Common myeloid progenitor, CD34-positive (primary cell): ENCODE data around the gene RAD9A.

Experiments used
- CTCF ChIA-PET: fragments of 350-600 bp; sonication (Branson Sonifier 250); formaldehyde crosslinking; loops from one replicate; lab custom pipeline; 2021; ENCODE audit warnings: antibody characterized with exemption; lab: Charles Lee
- POLR2A ChIA-PET: fragments of 350-600 bp; sonication (Branson Sonifier 250); formaldehyde crosslinking; loops from one replicate; lab custom pipeline; 2021; ENCODE audit warnings: antibody characterized with exemption; lab: Charles Lee
- DNase-seq, 3 donors: peaks; one replicate each; pipeline versions ENCODE4 v3.0.0 to v3.0.0-alpha.2; 2013
- H3K27ac ChIP-seq, 2 experiments: 1 replicate in 1 of 2; 2 replicates in 1 of 2; pipeline ENCODE4 v1.7.0; 2013; ENCODE audit warnings: inconsistent platforms in 2 of 2, low read length in 2 of 2, mild to moderate bottlenecking in 2 of 2, low read depth in 1 of 2, moderate library complexity in 1 of 2; ENCODE audit not compliant: severe bottlenecking in 2 of 2, insufficient read depth in 1 of 2, poor library complexity in 1 of 2
- H3K27me3 ChIP-seq, 5 experiments: replicated peaks in 2 of 5; 1 replicate in 3 of 5; 2 replicates in 2 of 5; pipeline versions ENCODE4 v1.6.1 to v1.7.0; 2013; ENCODE audit warnings: low read length in 4 of 5, mild to moderate bottlenecking in 2 of 5, moderate library complexity in 2 of 5, inconsistent platforms in 1 of 5; ENCODE audit not compliant: insufficient read depth in 5 of 5, control insufficient read depth in 4 of 5
- H3K36me3 ChIP-seq, 4 experiments: 1 replicate in 2 of 4; 2 replicates in 2 of 4; pipeline versions ENCODE4 v1.6.1 to v1.7.0; 2013; ENCODE audit warnings: low read length in 3 of 4, control low read depth in 1 of 4, mild to moderate bottlenecking in 1 of 4; ENCODE audit not compliant: control insufficient read depth in 4 of 4, insufficient read depth in 4 of 4
- H3K4me1 ChIP-seq, 4 experiments: 1 replicate in 3 of 4; 2 replicates in 1 of 4; pipeline versions ENCODE4 v1.6.1 to v1.7.1; 2013; ENCODE audit warnings: low read length in 3 of 4, mild to moderate bottlenecking in 3 of 4, control low read depth in 1 of 4, inconsistent platforms in 1 of 4, moderate library complexity in 1 of 4; ENCODE audit not compliant: control insufficient read depth in 4 of 4, insufficient read depth in 4 of 4; ENCODE audit errors: control extremely low read depth in 1 of 4
- H3K4me3 ChIP-seq, 7 experiments: 1 replicate in 4 of 7; 2 replicates in 3 of 7; pipeline versions ENCODE4 v1.5.1 to v1.7.0; 2013; ENCODE audit warnings: mild to moderate bottlenecking in 7 of 7, low read length in 6 of 7, moderate library complexity in 6 of 7, inconsistent platforms in 2 of 7, low read depth in 2 of 7, control low read depth in 1 of 7; ENCODE audit not compliant: insufficient read depth in 4 of 7, control insufficient read depth in 1 of 7; ENCODE audit errors: extremely low read depth in 1 of 7
- H3K9me3 ChIP-seq, 5 experiments: 1 replicate in 4 of 5; 2 replicates in 1 of 5; pipeline versions ENCODE4 v1.6.1 to v1.7.1; 2013; ENCODE audit warnings: low read length in 4 of 5, mild to moderate bottlenecking in 2 of 5, inconsistent platforms in 1 of 5, low read depth in 1 of 5, moderate library complexity in 1 of 5; ENCODE audit not compliant: control insufficient read depth in 4 of 5, insufficient read depth in 2 of 5; ENCODE audit errors: control extremely low read depth in 1 of 5
- WGBS: methylation state at CpG from one replicate; pipeline ENCODE4 v1.1.5; 2013; ENCODE audit not compliant: insufficient coverage; 5-methylcytosine and 5-hydroxymethylcytosine counted together

Gene RAD9A

GRCh38 chr11:67434395-67434881, 42.7 kb downstream of the RAD9A start:
- peak overlapping the region in 1 of 2 experiments; percentile 70 for H3K27ac ChIP-seq

GRCh38 chr11:67435031-67435726, 43.4 kb downstream of the RAD9A start:
- WGBS = 82% methylated on average over 17 of the region's 26 CpGs
- CTCF ChIA-PET = no interaction called here
- H3K36me3 ChIP-seq = peaks cover 2 to 67% (median 35%) of the 10 kb centered on the region in 4 experiments

More at GRCh38 chr11:67434395-67434881, 42.7 kb downstream of the RAD9A start:
- peaks cover 1 to 65% (median 61%) of the 10 kb centered on the region in 4 experiments for H3K4me1 ChIP-seq
- no peaks in the 10 kb centered on the region for H3K27me3 ChIP-seq
- CTCF ChIA-PET = no interaction called here
- H3K9me3 ChIP-seq = no peaks in the 10 kb centered on the region
- 91% methylated on average over 19 of the region's 23 CpGs for WGBS
- peak overlapping the region in 1 of 7 experiments; percentile 20 for H3K4me3 ChIP-seq
- peaks cover 2 to 63% (median 35%) of the 10 kb centered on the region in 4 experiments for H3K36me3 ChIP-seq
- POLR2A ChIA-PET = interaction anchor here (1.0 kb wide), 1 partner anchor 34 kb away, joined by 3 read pairs; no protein-coding TSS in a partner anchor
- no peak for DNase-seq

GRCh38 chr11:67435727-67436458, 44.1 kb downstream of the RAD9A start:
- peaks cover 2 to 71% (median 33%) of the 10 kb centered on the region in 4 experiments for H3K36me3 ChIP-seq

More at GRCh38 chr11:67435031-67435726, 43.4 kb downstream of the RAD9A start:
- peak overlapping the region; percentile 25 to 70 for H3K27ac ChIP-seq
- no peaks in the 10 kb centered on the region for H3K9me3 ChIP-seq
- H3K4me1 ChIP-seq = peaks cover 1 to 71% (median 66%) of the 10 kb centered on the region in 4 experiments
- no peaks in the 10 kb centered on the region for H3K27me3 ChIP-seq
- POLR2A ChIA-PET = interaction anchor here (1.0 to 1.4 kb wide), 2 partner anchors 31 to 33 kb away, joined by 3 read pairs; partner anchors contain the start of gene TBC1D10C
- DNase-seq = no peak
- peak overlapping the region in 3 of 7 experiments; percentile 6 to 89 (median 20) for H3K4me3 ChIP-seq

GRCh38 chr11:67436459-67437081, 44.8 kb downstream of the RAD9A start:
- ChIA-PET POLR2A (interaction anchor here (0.6 to 2.2 kb wide), 10 partner anchors 9 to 84 kb away, joined by 3 to 10 read pairs (median 3); partner anchors contain the start of genes PPP1CA, RPS6KB2 and TBC1D10C), CTCF (interaction anchor here (1.3 to 2.7 kb wide), 5 partner anchors 16 to 70 kb away, joined by 3 to 19 read pairs (median 8); partner anchors contain the start of genes PPP1CA, TBC1D10C and TMEM134)
- WGBS = 0% methylated on average over 4 of the region's 6 CpGs
- DNase-seq = peak in 1 of 3 donors; percentile 45
- peaks cover 2 to 70% (median 30%) of the 10 kb centered on the region in 4 experiments for H3K36me3 ChIP-seq
- peaks cover 1 to 82% (median 75%) of the 10 kb centered on the region in 4 experiments for H3K4me1 ChIP-seq
- H3K4me3 ChIP-seq = peak overlapping the region in 6 of 7 experiments; percentile 15 to 89 (median 78)
- H3K9me3 ChIP-seq = no peaks in the 10 kb centered on the region
- peak overlapping the region; percentile 25 to 70 for H3K27ac ChIP-seq
- no peaks in the 10 kb centered on the region for H3K27me3 ChIP-seq

More at GRCh38 chr11:67435727-67436458, 44.1 kb downstream of the RAD9A start:
- no peak for DNase-seq
- CTCF ChIA-PET = interaction anchor here (1.3 to 2.7 kb wide), 4 partner anchors 33 to 71 kb away, joined by 3 to 19 read pairs (median 10); partner anchors contain the start of genes PPP1CA, TBC1D10C and TMEM134
- Histone ChIP-seq H3K27me3 (no peaks in the 10 kb centered on the region), H3K27ac (peak overlapping the region; percentile 25 to 70), H3K4me1 (peaks cover 1 to 78% (median 72%) of the 10 kb centered on the region in 4 experiments), H3K4me3 (peak overlapping the region in 6 of 7 experiments; percentile 28 to 89 (median 78)), H3K9me3 (no peaks in the 10 kb centered on the region)
- WGBS = 91% methylated on average over 38 of the region's 38 CpGs
- POLR2A ChIA-PET = interaction anchor here (0.6 to 2.2 kb wide), 6 partner anchors 8 to 85 kb away, joined by 3 to 10 read pairs (median 4); partner anchors contain the start of genes PPP1CA, RPS6KB2 and TBC1D10C

- Histone ChIP-seq H3K27ac (peak within 1 kb of the TSS; percentile 25 to 79), H3K4me3 (peak within 1 kb of the TSS; percentile 18 to 89 (median 73)), H3K36me3 (peaks cover 2 to 67% (median 25%) of the 10 kb centered on the region in 4 experiments), H3K27me3 (no peaks in the 10 kb centered on the region), H3K4me1 (peaks cover 1 to 83% (median 76%) of the 10 kb centered on the region in 4 experiments), H3K9me3 (no peaks in the 10 kb centered on the region)
- WGBS = 0% methylated on average over 16 of the region's 26 CpGs
- ChIA-PET POLR2A (interaction anchor here (0.7 to 2.2 kb wide), 13 partner anchors 9 to 40 kb away, joined by 3 to 10 read pairs (median 4); partner anchors contain the start of genes PPP1CA, RPS6KB2, TBC1D10C and TMEM134), CTCF (interaction anchor here (0.8 to 2.7 kb wide), 9 partner anchors 9 to 69 kb away, joined by 3 to 19 read pairs (median 5); partner anchors contain the start of genes PPP1CA, RPS6KB2, TBC1D10C and TMEM134)
- DNase-seq = peak in 2 of 3 donors; percentile 58 to 68
Measured at GRCh38 chr11:67437082-67437808, 45.5 kb downstream of the RAD9A start, which contains the start of gene PTPRCAP. PTPRCAP (minus strand) TSS chr11:67437682; CDS start chr11:67437619, 63 bp downstream.
